HEK293 (cell line): ENCODE results near the gene TSPAN2.

Source experiments
- CTCF ChIA-PET: fragments of 350-600 bp; formaldehyde crosslinking; extraction: SDS; loops from one replicate; lab custom pipeline; 2021; ENCODE audit warnings: antibody characterized with exemption; lab: Yijun Ruan, JAX
- POLR2A ChIA-PET: fragments of 300-600 bp; formaldehyde crosslinking; extraction: SDS; loops from one replicate; lab custom pipeline; 2020; ENCODE audit warnings: antibody characterized with exemption, inconsistent platforms; lab: Yijun Ruan, JAX
- H3K27ac ChIP-seq: fragments of 200-500 bp; sonication (Bioruptor generic); 2 replicates; pipeline ENCODE4 v1.5.1; 2014; ENCODE audit warnings: low read depth, low read length, control low read depth, inconsistent platforms; ENCODE audit errors: extremely low read depth
- H3K36me3 ChIP-seq, 2 experiments: fragments of 200-500 bp in 1 of 2; sonication (Bioruptor generic) in 1 of 2; 1 replicate in 1 of 2; 2 replicates in 1 of 2; pipeline ENCODE4 v1.5.1; 2014 to 2017; ENCODE audit warnings: inconsistent platforms in 2 of 2, low read length in 2 of 2; ENCODE audit not compliant: control insufficient read depth in 2 of 2, insufficient read depth in 1 of 2
- H3K4me1 ChIP-seq: fragments of 200-500 bp; sonication (Bioruptor generic); 2 replicates; pipeline ENCODE4 v1.5.1; 2014; ENCODE audit warnings: mild to moderate bottlenecking, low read length, inconsistent platforms; ENCODE audit not compliant: control insufficient read depth, insufficient read depth
- H3K4me3 ChIP-seq: 2 replicates; pipeline ENCODE4 v1.5.1; 2011; ENCODE audit warnings: low read depth, mild to moderate bottlenecking, control low read depth, low read length, moderate library complexity
- H3K9me3 ChIP-seq: fragments of 200-500 bp; sonication (Bioruptor generic); 2 replicates; pipeline ENCODE4 v1.5.1; 2014; ENCODE audit warnings: low read depth, low read length, inconsistent platforms; ENCODE audit not compliant: control insufficient read depth, insufficient read depth
- GFI1B ChIP-seq: fragments of 450-650 bp; formaldehyde crosslinking; IDR thresholded peaks from 2 replicates; pipeline ENCODE4 v1.5.1; 2016; ENCODE audit warnings: missing biosample characterization, missing genetic modification characterization
- IKZF3 ChIP-seq: fragments of 450-650 bp; IDR thresholded peaks from 2 replicates; pipeline ENCODE4 v1.5.0; 2018; ENCODE audit warnings: missing biosample characterization, mild to moderate bottlenecking, missing genetic modification characterization, moderate library complexity
- KLF16 ChIP-seq: fragments of 450-650 bp; formaldehyde crosslinking; IDR thresholded peaks from 2 replicates; pipeline ENCODE4 v1.5.1; 2017; ENCODE audit warnings: missing biosample characterization, missing genetic modification characterization
- ZBTB1 ChIP-seq: fragments of 450-650 bp; formaldehyde crosslinking; IDR thresholded peaks from 2 replicates; pipeline ENCODE4 v1.5.1; 2016; ENCODE audit warnings: missing biosample characterization, missing genetic modification characterization
- ZFP37 ChIP-seq: fragments of 450-650 bp; formaldehyde crosslinking; IDR thresholded peaks from 2 replicates; pipeline ENCODE4 v1.5.1; 2016; ENCODE audit warnings: missing biosample characterization, missing genetic modification characterization
- ZNF146 ChIP-seq: fragments of 450-650 bp; formaldehyde crosslinking; IDR thresholded peaks from 2 replicates; pipeline ENCODE4 v1.5.1; 2016; ENCODE audit warnings: missing biosample characterization, missing genetic modification characterization
- ZNF174 ChIP-seq: fragments of 450-650 bp; formaldehyde crosslinking; IDR thresholded peaks from 2 replicates; pipeline ENCODE4 v1.5.0; 2017; ENCODE audit warnings: missing biosample characterization, mild to moderate bottlenecking, missing genetic modification characterization
- ZNF24 ChIP-seq: fragments of 450-650 bp; formaldehyde crosslinking; IDR thresholded peaks from 2 replicates; pipeline ENCODE4 v1.5.1; 2016; ENCODE audit warnings: missing biosample characterization, missing genetic modification characterization
- ZNF302 ChIP-seq: fragments of 450-650 bp; formaldehyde crosslinking; IDR thresholded peaks from 2 replicates; pipeline ENCODE4 v1.5.1; 2016; ENCODE audit warnings: missing biosample characterization, missing genetic modification characterization, low read depth
- ZNF324 ChIP-seq: fragments of 450-650 bp; formaldehyde crosslinking; IDR thresholded peaks from 2 replicates; pipeline ENCODE4 v1.5.1; 2016; ENCODE audit warnings: missing biosample characterization, missing genetic modification characterization
- ZNF362 ChIP-seq: fragments of 450-650 bp; formaldehyde crosslinking; IDR thresholded peaks from 2 replicates; pipeline ENCODE4 v1.5.1; 2016; ENCODE audit warnings: missing biosample characterization, missing genetic modification characterization
- ZNF544 ChIP-seq: fragments of 450-650 bp; formaldehyde crosslinking; IDR thresholded peaks from 2 replicates; pipeline ENCODE4 v1.5.0; 2017; ENCODE audit warnings: missing biosample characterization, missing genetic modification characterization
- ZNF555 ChIP-seq: fragments of 450-650 bp; formaldehyde crosslinking; conservative IDR thresholded peaks from 2 replicates; pipeline ENCODE4 v1.5.1; 2017; ENCODE audit warnings: missing biosample characterization, mild to moderate bottlenecking, missing genetic modification characterization, inconsistent platforms
- ZNF660 ChIP-seq: fragments of 450-650 bp; IDR thresholded peaks from 2 replicates; pipeline ENCODE4 v1.5.1; 2018; ENCODE audit warnings: missing biosample characterization, mild to moderate bottlenecking, missing genetic modification characterization
- ZNF692 ChIP-seq: fragments of 450-650 bp; formaldehyde crosslinking; IDR thresholded peaks from 2 replicates; pipeline ENCODE4 v1.5.1; 2016; ENCODE audit warnings: missing biosample characterization, missing genetic modification characterization

The TSPAN2 gene

DNA sequence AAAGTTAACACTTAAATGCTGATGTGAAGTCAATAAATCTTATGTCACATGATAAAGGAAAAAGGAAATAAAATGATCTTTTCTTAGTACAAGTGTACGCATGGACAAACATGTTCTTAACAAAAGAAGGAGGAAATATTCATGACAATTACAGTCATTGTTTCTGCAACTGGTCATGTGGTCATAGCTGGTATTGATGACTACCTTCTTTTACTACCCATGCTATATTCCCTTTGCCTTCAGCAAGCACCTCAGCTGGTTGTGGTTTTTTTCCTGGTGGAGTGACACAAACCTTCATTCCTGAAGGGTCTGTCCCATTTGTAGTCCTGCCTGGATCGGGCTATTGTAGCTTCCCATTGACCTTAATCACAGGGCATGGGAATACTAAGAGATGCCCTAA, 83.1 kb downstream of the TSPAN2 start:
- no peak overlapping the region for H3K27ac ChIP-seq
- TF ChIP-seq ZNF555 (tag by site-specific recombination) (no peak), ZNF544 (tag by site-specific recombination) (no peak), ZNF324 (no peak), GFI1B (no peak), ZNF362 (tag by site-specific recombination) (no peak), ZFP37 (tag by site-specific recombination) (no peak), ZNF660 (no peak), ZNF692 (no peak), KLF16 (tag by site-specific recombination) (no peak), IKZF3 (tag by site-specific recombination) (no peak), ZNF24 (no peak), ZBTB1 (no peak), ZNF302 (tag by site-specific recombination) (no peak), ZNF146 (tag by site-specific recombination) (no peak), ZNF174 (tag by site-specific recombination) (no peak)
- no peaks in the 10 kb centered on the region for H3K36me3 ChIP-seq
- H3K9me3 ChIP-seq: no peaks in the 10 kb centered on the region
- POLR2A ChIA-PET: interaction anchor here (0.6 kb wide), 1 partner anchor 46 kb away, joined by 3 read pairs; no protein-coding TSS in a partner anchor
- CTCF ChIA-PET: interaction anchor here (0.7 kb wide), 1 partner anchor 106 kb away, joined by 4 read pairs; no protein-coding TSS in a partner anchor
- H3K4me3 ChIP-seq: no peak overlapping the region
- H3K4me1 ChIP-seq: no peaks in the 10 kb centered on the region
